GM18858 (cell line): Measurements from ENCODE around the gene CBS.
"Not testable (repeated sequence)": the region's sequence is repeated elsewhere in the genome, so short reads cannot be mapped to it uniquely, and the experiment has no call there.

Experiments
- ATAC-seq: cut with Tn5 transposase; IDR thresholded peaks from one replicate; pipeline ENCODE4 v1.9.1; 2021; ENCODE audit not compliant: unreplicated experiment

The CBS gene

DNA sequence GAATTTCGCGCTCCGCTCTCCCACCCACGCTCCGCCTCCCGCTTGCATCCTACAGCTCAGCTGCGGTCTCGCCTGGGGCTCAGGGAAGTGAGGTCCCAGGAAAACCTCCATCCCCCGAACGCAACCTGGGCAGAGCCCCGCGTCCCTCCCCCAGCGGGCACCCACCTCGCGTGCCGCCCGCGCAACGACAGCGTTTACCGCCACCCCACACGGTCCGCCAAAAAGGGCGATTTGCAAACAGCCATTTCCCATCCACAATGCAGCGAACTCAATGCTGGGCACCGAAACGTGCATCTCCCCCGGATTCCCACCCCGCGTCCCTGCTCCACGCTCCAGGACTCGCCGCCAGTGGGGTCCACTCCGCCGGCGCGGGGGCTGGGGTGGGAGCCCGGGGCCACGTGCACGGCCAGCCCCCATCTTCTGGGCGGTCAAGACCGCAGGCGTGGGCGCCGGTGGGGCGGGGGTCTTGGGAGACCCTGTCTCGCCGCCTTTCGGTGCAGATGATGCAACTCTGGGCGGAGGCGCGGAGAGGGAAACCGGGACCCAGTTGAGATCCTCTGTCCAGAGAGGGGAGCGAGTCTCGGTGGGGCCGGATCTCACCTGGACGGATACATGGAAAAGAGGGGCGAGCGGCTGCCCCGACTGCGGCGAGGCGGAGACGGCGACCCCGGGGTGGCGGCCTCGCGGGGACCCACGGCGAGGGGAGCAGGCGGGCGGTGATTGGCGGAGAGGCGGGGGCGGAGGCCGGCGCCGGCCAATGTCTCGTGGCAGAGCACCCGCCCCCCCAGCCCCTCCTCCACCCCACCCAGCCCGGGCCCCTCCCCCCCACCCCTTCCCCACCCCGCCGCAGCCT lies at the start of gene CBS:
Gene CBS (minus strand): TSS at position 666 of the 853 bp plus-strand sequence. CDS start 3,642 bp downstream, outside the sequence.
- ATAC-seq = not testable (repeated sequence)

DNA sequence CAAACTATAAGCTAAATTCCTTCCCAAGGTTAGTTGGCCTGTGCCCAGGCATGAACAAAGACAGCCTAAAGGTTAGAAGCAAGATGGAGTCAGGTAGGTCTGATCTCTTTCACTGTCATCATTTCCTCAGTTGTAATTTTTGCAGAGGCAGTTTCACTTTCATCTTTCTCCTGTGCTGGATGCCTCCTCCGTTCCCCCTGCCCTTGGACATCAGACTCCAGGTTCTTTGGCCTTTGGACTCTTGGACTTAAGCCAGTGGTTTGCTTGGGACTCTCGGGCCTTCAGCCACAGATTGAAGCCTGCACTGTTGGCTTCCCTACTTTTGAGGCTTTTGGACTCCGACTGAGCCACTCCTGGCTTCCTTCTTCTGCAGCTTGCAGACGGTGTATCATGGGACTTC lies 40.3 kb upstream of the CBS start:
- not testable (repeated sequence) for ATAC-seq

DNA sequence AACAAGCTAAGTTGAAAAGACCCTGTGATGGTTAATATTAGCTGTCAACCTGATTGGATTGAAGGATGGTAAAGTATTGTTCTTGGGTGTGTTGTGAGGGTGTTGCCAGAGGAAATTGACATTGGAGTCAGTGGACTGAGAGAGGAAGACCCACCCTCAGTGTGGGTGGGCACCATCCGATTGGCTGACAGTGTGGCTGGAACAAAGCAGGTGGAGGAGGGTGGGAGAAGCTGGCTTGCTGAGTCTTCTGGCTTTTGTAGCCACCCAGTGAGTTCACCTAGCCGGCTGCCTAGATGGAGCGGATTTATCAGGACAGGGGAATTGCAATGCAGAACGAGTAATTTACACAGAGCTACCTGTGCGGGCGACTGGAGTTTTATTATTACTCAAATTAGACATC lies 38.8 kb upstream of the CBS start:
- not testable (repeated sequence) for ATAC-seq

DNA sequence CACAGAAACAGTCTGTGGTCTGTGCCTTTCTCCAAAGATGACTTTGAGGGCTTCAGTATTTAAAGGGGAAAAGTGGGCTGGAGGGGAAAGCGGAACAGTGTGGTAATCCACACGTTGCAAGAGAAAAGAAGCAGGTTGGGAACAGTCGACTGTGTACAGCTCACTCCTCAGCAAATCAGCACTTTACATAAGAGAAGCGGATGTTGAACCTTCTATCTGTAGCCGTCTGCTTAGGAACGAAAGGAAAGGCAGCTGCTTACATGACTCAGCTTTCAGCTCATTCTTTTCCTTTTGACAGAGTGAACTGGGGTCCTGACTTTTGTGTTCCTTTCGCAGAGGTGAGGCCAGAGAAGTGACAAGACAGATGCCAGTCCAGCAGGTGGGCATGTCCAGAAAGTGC lies 33.4 kb upstream of the CBS start:
- ATAC-seq = peak; percentile 39

DNA sequence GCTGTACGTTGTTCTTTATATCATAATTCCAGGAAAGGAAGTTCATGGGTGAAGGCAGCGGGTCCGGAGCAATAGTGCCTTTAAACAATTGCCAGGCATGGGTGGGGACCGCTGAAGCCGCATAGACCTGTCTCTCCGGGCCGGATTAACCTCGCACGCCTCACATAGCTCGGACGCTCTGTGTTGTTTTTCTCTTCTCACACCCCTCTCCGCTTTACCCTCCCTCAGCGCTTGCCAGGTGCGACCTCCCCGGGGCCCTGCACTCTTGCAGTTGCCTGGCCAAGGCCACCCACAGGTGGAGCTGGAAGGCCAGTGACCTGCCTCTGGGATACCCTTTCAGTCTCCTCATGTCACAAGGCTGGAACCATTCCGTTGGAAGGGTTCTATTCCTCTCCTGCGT lies 32.5 kb upstream of the CBS start:
- not testable (repeated sequence) for ATAC-seq

DNA sequence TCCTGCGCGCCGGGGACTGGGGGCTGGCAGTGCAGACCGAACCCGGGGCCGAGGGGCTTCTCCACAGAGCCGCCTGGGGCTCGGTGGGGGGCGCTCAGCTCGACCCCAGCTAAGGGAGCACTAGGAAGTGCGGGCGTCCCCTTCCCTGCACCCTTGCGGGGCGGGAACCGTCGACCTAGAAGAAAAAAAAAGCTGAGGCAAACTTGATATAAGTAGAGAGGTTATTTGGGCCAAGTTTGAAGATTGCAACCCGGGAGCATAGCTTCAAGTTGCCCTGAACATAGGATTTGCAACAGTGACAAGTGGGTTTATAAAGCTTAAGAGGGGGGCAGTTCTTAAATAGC lies 32.1 kb upstream of the CBS start:
- ATAC-seq = not testable (repeated sequence)

DNA sequence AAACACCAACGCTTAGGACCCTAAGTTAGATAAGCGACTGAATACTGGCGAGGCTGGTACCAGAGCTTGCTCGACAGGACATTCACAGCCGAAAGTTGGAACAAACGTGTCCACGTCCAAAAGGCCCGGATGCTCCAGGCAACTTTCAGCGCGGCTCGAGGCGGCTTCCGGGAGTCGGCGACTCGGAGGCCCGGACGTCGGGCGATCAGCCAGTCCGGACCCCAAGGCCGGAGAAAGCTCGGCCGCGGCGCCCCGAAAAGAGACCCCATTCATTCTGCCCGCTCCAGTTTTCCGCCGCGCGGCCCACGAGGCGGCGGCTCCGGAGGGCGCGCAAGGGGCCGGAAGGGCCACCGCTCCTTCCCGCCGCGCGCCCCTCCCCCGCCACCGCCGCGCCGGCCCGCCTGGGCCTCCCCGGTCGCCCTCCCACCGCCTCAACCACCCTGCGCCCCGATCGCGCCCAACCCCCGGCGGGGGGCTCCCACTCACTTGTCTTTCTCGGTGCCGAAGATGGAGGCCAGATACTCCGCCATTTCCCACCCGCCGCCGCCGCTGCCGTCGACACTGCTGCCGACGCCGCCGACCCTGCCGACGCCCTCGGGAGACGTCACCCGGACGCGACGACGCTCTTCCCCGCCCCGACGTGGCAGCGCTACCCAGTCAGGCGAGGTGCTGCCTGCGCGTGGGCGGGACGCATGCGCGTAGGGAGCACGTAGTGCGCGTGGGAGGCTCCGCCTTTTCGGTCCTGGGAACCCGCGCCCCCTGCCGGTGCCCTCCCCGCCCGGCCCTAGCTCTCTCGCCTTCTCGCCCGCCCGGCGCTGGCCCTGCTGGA lies 31.5 kb upstream of the CBS start, which contains the start of gene U2AF1:
Gene U2AF1 (minus strand): TSS at position 606 of the 829 bp plus-strand sequence. CDS start 76 bp downstream, at position 530.
- ATAC-seq = not testable (repeated sequence)

DNA sequence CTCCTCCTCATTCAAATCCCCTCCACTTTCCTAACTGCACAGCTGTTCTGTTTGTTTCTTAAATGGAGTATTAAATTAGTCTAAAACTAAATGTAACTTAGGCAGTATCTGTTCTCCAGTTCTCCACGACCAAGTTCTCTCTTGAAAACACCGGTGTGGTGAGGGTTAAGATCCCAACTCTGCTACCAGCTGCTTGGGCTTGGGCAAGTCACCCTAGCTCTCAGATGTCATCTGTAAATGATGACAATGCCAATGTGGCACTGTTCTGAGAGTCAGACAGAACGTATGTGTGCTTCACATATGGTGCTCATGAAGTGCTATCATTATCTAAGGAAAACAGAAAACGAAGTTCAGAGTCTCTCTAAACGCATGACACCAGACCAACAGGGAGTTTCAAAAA lies 29.0 kb upstream of the CBS start:
- ATAC-seq = not testable (repeated sequence)

DNA sequence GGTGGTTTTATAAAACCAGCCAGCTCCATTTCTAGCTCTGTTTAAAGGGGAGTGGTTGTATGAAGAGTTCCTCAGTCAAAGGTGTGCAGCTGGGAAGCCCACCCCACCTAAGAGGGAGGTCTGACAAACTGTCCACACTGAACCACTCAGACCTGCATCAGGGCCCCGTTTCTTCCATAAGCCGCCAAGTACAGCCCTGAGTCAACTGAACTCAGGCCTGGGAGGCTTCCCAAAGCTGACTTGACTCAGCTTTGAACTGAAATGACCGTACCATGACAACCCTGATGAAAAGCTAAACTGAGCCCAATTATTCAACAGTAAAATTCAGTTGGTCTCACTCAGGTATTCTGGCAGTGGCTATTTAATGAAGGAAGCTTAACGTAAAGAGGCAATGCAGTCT lies 26.6 kb upstream of the CBS start:
- ATAC-seq = not testable (repeated sequence)

DNA sequence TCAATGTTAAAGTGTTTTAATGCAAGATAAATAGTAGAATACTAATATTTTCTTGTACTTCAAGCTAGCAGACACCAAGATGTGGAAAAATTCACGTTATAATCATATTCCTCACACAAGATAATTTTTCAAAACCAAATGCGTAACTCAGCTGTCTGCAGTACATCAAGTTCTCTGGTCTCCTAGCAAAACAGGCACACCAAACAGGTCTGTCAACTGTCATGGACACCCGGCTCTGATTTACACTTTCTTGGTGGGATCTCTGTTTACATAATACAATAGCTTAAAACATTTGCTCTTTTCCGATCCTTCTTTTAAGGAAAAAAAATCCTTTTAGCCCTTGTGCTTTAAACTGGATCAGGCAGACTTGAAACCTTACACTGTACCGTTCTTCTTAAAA lies 26.0 kb upstream of the CBS start:
- not testable (repeated sequence) for ATAC-seq

DNA sequence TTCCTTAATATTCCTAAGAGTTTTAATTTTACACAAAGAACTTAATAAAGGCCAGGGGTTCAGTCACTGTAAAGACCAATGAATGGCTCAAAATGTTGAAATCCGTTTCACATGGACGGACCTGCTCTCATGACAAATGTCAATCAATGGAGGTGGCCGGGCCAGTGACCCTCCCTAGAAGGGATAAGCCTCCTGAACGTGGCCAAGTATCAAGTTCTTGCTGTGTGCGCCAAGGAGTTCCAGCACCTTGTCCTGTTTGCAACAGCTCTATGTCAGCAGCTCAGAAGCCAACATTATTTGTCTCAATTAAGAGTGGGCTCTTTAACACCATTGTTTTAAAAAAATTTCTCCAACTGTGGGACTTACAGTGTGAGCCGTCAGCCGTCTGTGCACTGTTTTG lies 25.4 kb upstream of the CBS start:
- ATAC-seq = not testable (repeated sequence)

DNA sequence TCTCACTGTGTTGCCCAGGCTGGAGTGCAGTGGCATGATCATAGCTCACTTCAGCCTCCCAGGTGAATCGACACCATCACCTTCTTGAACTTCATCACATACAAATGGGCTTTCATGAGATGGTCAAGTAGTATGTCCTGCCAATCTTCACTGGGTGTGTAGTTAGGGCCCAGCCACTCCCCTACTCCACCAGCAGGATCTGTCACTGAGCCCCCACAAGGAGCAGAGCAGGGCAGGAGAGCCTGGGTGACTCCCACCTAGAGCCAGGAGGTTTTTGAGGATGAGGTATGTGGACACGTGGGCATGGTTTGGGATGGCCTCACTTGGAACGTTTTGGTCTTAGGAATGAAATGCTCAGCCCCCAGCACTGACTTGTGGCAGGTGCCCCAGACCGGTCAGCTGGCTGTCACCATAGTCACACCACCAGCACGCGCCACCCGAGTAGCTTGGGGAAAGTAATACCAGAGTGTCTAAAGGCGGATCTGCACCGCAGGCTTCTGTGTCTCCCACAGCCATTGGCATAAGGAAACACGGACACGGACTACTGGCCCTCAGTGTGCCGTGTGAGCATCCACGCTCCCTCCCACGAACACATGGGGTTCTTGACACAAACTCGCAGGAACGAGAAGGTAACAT lies 16.5 kb upstream of the CBS start:
- ATAC-seq = not testable (repeated sequence)

DNA sequence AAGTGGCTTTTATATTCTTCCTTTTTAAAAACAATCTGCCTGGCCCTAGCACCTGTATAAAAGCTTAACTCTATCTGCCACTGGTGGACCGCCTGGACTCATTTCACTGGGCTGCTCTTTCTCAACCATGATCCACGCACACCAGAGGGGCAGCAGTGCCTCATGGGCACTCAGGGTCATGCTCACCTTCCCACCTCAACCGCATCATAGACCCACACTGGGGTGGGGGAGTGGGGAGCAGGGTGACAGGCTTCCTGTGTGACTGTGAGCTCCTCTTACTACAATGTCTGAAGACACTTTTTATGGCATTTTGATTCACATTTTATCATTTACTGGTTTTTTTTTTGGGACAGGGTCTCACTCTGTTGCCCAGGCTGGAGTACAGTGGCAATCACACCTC lies 15.3 kb upstream of the CBS start:
- not testable (repeated sequence) for ATAC-seq

DNA sequence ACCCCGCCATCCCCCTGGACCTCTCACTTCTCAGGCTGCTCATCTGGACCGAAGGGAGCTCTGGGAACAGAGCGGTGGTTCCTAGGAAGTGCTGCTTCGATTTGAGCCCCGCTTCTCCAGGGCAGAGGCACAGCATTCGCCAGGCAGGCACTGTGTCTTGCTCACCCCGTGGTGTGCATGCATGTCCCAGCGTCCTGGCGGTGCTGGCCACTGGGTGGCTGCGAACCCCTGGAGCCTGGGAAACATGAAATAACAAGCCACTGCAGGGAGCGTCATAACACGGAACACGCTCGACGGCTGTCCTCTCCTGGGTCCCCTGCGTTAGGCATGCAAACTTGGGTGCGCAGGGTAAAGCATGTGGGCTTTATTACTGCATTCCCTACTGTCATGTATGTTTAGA lies 13.8 kb upstream of the CBS start:
- ATAC-seq = not testable (repeated sequence)

DNA sequence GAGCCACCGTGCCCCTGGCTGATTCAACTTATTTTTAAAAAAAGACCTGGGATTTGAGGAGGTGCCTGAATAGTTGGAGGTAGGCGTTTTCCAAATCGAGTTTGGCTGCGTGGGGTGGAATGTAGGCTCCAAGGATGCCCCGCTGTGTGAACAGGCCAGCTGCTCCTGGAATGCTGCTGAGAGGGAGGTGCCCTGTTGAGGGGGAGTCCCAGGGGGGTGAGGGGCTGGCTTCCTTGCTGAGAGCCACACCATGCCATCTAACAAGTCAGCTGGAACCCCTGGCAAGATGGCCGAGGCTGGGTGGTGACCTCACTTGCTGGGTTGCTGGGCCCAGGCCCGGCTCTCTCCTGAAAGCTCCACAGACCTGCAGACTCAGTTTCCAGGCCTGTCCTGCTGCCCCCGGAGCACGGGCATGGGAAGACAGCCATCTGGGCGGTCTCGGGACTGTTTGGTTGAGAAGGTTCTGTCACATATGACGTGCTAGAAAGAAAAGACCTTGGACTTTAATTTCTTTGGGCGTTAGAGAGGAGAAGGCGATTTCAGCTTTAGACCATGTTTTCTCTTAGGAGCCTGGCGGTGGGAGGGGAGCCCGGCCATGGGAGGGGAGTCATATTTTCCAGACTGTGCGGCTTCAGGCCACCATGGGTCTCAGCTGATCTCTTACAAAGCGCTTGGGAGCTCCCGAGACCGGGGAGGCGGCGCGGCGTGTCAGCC lies 7.1 kb upstream of the CBS start:
- ATAC-seq = not testable (repeated sequence)

DNA sequence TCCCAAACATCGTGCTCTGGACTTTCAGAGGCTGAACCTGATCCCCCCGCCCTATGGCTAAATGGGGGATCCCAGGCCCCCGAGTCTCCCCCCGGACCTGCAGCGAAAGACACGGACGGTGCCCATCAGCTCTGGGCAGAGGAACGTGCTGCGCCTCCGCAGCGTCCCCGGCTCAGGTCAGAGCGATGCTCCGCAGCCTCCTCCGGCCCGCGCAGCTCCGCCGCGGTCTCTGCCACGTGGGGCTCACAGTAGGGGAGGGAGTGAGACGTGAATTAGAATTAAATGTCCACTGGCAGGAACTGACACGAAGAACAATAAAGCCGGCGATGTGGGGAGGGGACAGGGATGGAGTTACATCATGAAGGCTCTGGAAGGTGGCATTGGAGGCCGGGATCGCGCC lies 1.0 kb upstream of the CBS start:
- not testable (repeated sequence) for ATAC-seq

DNA sequence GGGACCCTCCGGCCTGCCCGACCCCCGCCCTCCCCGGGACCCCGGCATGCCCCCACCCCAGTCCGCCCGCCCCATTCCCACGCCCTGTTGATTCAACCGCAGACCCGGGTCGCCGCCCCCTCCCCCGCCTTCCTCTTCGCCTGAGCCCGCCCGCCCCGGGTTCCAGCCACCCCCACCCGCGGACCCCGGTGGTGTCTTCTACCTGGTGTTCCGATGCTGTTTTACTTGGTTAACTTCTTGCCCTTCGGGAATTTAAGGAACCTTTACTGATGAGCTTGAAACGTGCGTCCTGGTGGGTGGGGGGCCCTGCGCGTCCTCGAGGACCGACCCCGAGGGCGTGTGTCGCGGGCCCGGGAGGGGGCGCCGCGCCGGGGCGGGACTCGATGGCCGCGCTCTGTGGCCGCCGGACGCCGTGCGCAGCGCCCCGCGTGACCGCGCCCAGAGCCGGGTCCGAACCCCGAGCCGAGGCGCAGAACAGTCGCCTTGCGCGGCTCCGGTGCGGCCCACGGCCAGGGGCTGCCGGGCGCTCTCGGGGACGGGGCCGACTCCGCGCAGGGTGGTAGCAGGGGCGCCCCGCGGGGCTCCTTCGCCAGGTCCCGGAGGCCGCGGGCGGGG lies 495 bp upstream of the CBS start:
- ATAC-seq = not testable (repeated sequence)

DNA sequence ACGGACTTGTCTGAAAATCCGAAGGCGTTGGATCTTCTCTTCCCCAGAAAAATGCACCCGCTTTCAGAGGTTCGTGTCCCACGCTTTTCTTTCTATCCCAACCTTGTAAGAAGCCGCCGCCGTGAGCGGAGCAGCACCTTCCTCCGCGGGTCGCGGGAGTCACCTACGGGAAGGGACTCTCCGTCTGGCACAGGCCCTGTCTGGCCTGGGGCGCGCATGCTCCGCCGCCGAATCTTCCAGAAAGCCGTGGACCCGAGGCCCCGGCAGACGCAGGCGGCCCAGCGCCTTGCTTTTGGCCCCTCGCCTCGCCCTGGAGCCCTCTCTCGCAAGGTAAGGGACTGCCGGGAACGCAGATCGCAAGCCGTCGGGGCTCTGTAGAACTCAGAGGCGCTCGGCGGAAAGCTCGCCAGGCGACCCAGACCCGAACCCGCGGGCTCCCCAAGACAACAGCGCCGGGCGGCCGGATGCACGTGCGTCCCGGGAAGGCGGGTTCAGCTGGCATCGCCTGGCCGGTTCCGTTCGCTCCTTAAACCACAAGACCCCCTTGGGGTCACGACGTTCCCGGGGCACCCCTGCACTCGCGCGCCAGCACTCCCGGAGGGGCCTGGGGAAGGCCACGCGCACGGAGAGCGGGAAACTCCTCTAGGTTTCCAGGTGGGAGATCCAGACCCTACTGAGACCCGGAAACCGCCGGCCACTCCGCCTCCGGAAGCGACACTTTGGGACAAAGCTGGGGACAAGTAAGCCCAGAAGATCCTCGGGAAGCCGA lies 1.1 kb downstream of the CBS start:
- not testable (repeated sequence) for ATAC-seq

DNA sequence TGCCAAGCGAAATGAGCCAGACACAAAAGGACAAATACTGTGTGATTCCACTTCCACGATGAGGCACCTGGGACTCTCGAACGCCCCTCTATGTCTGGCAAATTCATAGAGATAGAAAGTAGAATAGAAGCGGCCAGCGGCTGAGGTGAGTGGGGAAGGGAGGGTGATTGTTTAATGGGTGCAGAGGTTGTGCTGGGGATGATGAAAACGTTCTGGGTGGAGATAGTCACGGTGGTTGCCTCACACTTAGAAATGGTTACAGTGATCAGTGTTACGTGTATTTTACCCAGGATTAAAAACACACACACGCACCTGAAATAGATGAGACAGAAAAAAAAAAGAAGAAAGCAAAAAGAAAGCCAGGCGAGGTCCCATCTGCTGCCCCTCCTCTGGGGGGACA lies 2.9 kb downstream of the CBS start:
- not testable (repeated sequence) for ATAC-seq
